IMR-90 (cell line): ENCODE data around the gene CENPX. TPM values are rescaled to one million over a fixed set of nuclear protein-coding genes. Genes with fewer than 3 reads are reported as not detected.

ENCODE experiments used
- ATAC-seq: fragments of 200-7000 bp; cut with Tn5 transposase; 2 replicates; pipeline ENCODE4 v1.9.1; 2020; ENCODE audit warnings: low read depth, mild to moderate bottlenecking, moderate library complexity
- BruUV-seq: library from RNA; stranded (reverse); fragments of 400-500 nt; replicated peaks from 2 replicates; lab custom pipeline; 2021; lab: Mats Ljungman, UMichigan
- CTCF ChIA-PET: fragments of 300-600 bp; formaldehyde crosslinking; extraction: SDS; loops from one replicate; lab custom pipeline; 2021; ENCODE audit warnings: antibody characterized with exemption; lab: Yijun Ruan, JAX
- POLR2A ChIA-PET: fragments of 300-600 bp; sonication (Branson Sonifier 250); formaldehyde crosslinking; loops from one replicate; lab custom pipeline; 2022; ENCODE audit warnings: antibody characterized with exemption; ENCODE audit not compliant: unreplicated experiment; lab: Charles Lee
- DNase-seq: peaks from one replicate; pipeline ENCODE4 v3.0.0; 2013
- H2AFZ ChIP-seq: replicated peaks from 2 replicates; pipeline ENCODE3; 2013; ENCODE audit warnings: low read length, mild to moderate bottlenecking; ENCODE audit not compliant: poor library complexity
- H2AK5ac ChIP-seq: 2 replicates; pipeline ENCODE4 v1.6.1; 2013; ENCODE audit warnings: low read depth, low read length, inconsistent platforms
- H2AK9ac ChIP-seq: replicated peaks from 2 replicates; pipeline ENCODE3; 2013; ENCODE audit warnings: mild to moderate bottlenecking, low read depth, low read length, moderate library complexity; ENCODE audit not compliant: poor library complexity
- H2BK120ac ChIP-seq: 2 replicates; pipeline ENCODE4 v1.6.1; 2013; ENCODE audit warnings: low read depth, low read length, inconsistent platforms
- H2BK15ac ChIP-seq: 3 replicates; pipeline ENCODE4 v1.6.1; 2013; ENCODE audit warnings: low read depth, low read length, inconsistent platforms
- H2BK20ac ChIP-seq: 2 replicates; pipeline ENCODE4 v1.6.1; 2013; ENCODE audit warnings: low read depth, mild to moderate bottlenecking, inconsistent platforms, low read length, moderate library complexity
- H2BK5ac ChIP-seq: 2 replicates; pipeline ENCODE4 v1.6.1; 2013; ENCODE audit warnings: mild to moderate bottlenecking, low read depth, low read length, inconsistent platforms; ENCODE audit not compliant: poor library complexity, severe bottlenecking
- H3K14ac ChIP-seq: replicated peaks from 2 replicates; pipeline ENCODE4 v1.6.1; 2013; ENCODE audit warnings: low read depth, low read length, inconsistent platforms
- H3K18ac ChIP-seq: 2 replicates; pipeline ENCODE4 v1.6.1; 2013; ENCODE audit warnings: low read depth, low read length, control low read depth
- H3K23ac ChIP-seq: 2 replicates; pipeline ENCODE4 v1.6.1; 2013; ENCODE audit warnings: low read depth, low read length, inconsistent platforms
- H3K27ac ChIP-seq: 2 replicates; pipeline ENCODE4 v1.5.1; 2013; ENCODE audit warnings: mild to moderate bottlenecking, control low read depth, low read length; ENCODE audit not compliant: insufficient read depth
- H3K27me3 ChIP-seq: 2 replicates; pipeline ENCODE4 v1.6.1; 2013; ENCODE audit warnings: low read length; ENCODE audit not compliant: control insufficient read depth, insufficient read depth
- H3K36me3 ChIP-seq: 2 replicates; pipeline ENCODE4 v1.6.1; 2013; ENCODE audit warnings: low read length, mixed read lengths; ENCODE audit not compliant: control insufficient read depth, insufficient read depth
- H3K4ac ChIP-seq: 2 replicates; pipeline ENCODE4 v1.6.1; 2013; ENCODE audit warnings: low read depth, low read length, inconsistent platforms
- H3K4me1 ChIP-seq: 2 replicates; pipeline ENCODE4 v1.6.1; 2013; ENCODE audit warnings: low read length, mixed read lengths; ENCODE audit not compliant: control insufficient read depth, insufficient read depth
- H3K4me2 ChIP-seq: 2 replicates; pipeline ENCODE4 v1.6.1; 2013; ENCODE audit warnings: low read depth, mild to moderate bottlenecking, control low read depth, low read length, moderate library complexity
- H3K4me3 ChIP-seq: 2 replicates; pipeline ENCODE4 v1.5.1; 2013; ENCODE audit warnings: low read depth, mild to moderate bottlenecking, control low read depth, low read length, moderate library complexity; ENCODE audit not compliant: insufficient read depth
- H3K56ac ChIP-seq: 2 replicates; pipeline ENCODE4 v1.6.1; 2013; ENCODE audit warnings: low read length, inconsistent platforms; ENCODE audit not compliant: insufficient read depth; ENCODE audit errors: extremely low read depth
- H3K79me1 ChIP-seq, 2 experiments: 2 replicates each; pipeline ENCODE4 v1.6.1; 2013; ENCODE audit warnings: low read length in 2 of 2, inconsistent platforms in 1 of 2, low read depth in 1 of 2
- H3K9ac ChIP-seq: 2 replicates; pipeline ENCODE4 v1.6.1; 2013; ENCODE audit warnings: low read depth, low read length, control low read depth
- H3K9me1 ChIP-seq: 2 replicates; pipeline ENCODE4 v1.6.1; 2013; ENCODE audit warnings: low read length, inconsistent platforms; ENCODE audit not compliant: insufficient read depth
- H3K9me3 ChIP-seq: 2 replicates; pipeline ENCODE4 v1.6.1; 2013; ENCODE audit warnings: low read length; ENCODE audit not compliant: control insufficient read depth, insufficient read depth
- H4K20me1 ChIP-seq: 2 replicates; pipeline ENCODE4 v1.6.1; 2013; ENCODE audit warnings: low read length, inconsistent platforms; ENCODE audit not compliant: insufficient read depth
- H4K5ac ChIP-seq: 2 replicates; pipeline ENCODE4 v1.6.1; 2013; ENCODE audit warnings: mild to moderate bottlenecking, low read depth, low read length, control low read depth
- H4K8ac ChIP-seq, 2 experiments: 2 replicates each; pipeline ENCODE4 v1.6.1; 2013; ENCODE audit warnings: low read depth in 2 of 2, low read length in 2 of 2, control low read depth in 1 of 2, inconsistent platforms in 1 of 2
- H4K91ac ChIP-seq: 2 replicates; pipeline ENCODE4 v1.6.1; 2013; ENCODE audit warnings: low read depth, low read length, inconsistent platforms; ENCODE audit not compliant: insufficient read depth
- BHLHE40 ChIP-seq: fragments of 150-350 bp; IDR thresholded peaks from 2 replicates; pipeline ENCODE4 v1.6.1; 2016; ENCODE audit warnings: mild to moderate bottlenecking, low read depth, low read length
- CEBPB ChIP-seq: IDR thresholded peaks from 2 replicates; pipeline ENCODE4 v1.6.1; 2012; ENCODE audit warnings: low read depth, low read length, improper control_type of control experiment
- FOS ChIP-seq: fragments of 150-350 bp; IDR thresholded peaks from 2 replicates; pipeline ENCODE4 v1.6.1; 2016; ENCODE audit warnings: low read depth, low read length
- MAZ ChIP-seq: IDR thresholded peaks from 2 replicates; pipeline ENCODE4 v1.6.1; 2012; ENCODE audit warnings: low read depth, mild to moderate bottlenecking, low read length, improper control_type of control experiment, moderate library complexity, borderline replicate concordance
- POLR2A ChIP-seq: IDR thresholded peaks from 2 replicates; pipeline ENCODE4 v1.6.1; 2012; ENCODE audit warnings: mild to moderate bottlenecking, low read depth, low read length
- RAD21 ChIP-seq: IDR thresholded peaks from 2 replicates; pipeline ENCODE4 v1.6.1; 2012; ENCODE audit warnings: low read length, improper control_type of control experiment
- RCOR1 ChIP-seq: IDR thresholded peaks from 2 replicates; pipeline ENCODE4 v1.6.1; 2012; ENCODE audit warnings: mild to moderate bottlenecking, low read length, improper control_type of control experiment; ENCODE audit not compliant: insufficient replicate concordance
- RFX5 ChIP-seq: IDR thresholded peaks from 2 replicates; pipeline ENCODE4 v1.8.0; 2012; ENCODE audit warnings: low read depth, mild to moderate bottlenecking, low read length, moderate library complexity
- SMC3 ChIP-seq: fragments of 150-350 bp; IDR thresholded peaks from 2 replicates; pipeline ENCODE4 v1.6.1; 2016; ENCODE audit warnings: low read depth, mild to moderate bottlenecking, antibody characterized with exemption, low read length, moderate library complexity
- WGBS, 2 experiments: methylation state at CpG; one replicate each; pipeline versions ENCODE4 v1.1.5 to v1.1.7; 2013; ENCODE audit warnings: missing lambda C conversion rate in 2 of 2; ENCODE audit not compliant: insufficient read length in 1 of 2; ENCODE audit errors: extremely low coverage in 2 of 2; 5-methylcytosine and 5-hydroxymethylcytosine counted together
- dilution Hi-C: fragments of 300-500 bp; cut with HindIII; formaldehyde crosslinking; loops from one replicate; pipeline ENCODE4 v1.14.3; 2018; ENCODE audit warnings: low sequenced_read_pairs; ENCODE audit not compliant: unreplicated experiment
- in situ Hi-C: fragments of 300-500 bp; cut with MboI; formaldehyde crosslinking; loops from 3 replicates; pipeline ENCODE4 v1.14.3; 2019; ENCODE audit warnings: low sequenced_read_pairs, inconsistent platforms, mixed read lengths
- intact Hi-C: fragments of 100-400 bp; cut with micrococcal nuclease; formaldehyde crosslinking; loops from 2 replicates; pipeline ENCODE4 v1.10.0; 2022
- polyA plus RNA-seq, 3 experiments: library from polyadenylated mRNA; depleted of rRNA; stranded (reverse); fragments of >200 nt; gene quantifications; 2 replicates each; pipeline ENCODE4 v1.2.3, GENCODE V29; 2012; ENCODE audit warnings: low replicate concordance in 1 of 3
- total RNA-seq: library from RNA; depleted of rRNA; stranded (reverse); fragments of >200 nt; gene quantifications from 2 replicates; pipeline ENCODE4 v1.2.3, GENCODE V29; 2012
- TF ChIP-seq, protein P1 (sequence below): fragments of 150-350 bp; IDR thresholded peaks from 2 replicates; pipeline ENCODE4 v1.6.1; 2016; ENCODE audit warnings: low read depth, mild to moderate bottlenecking, low read length, moderate library complexity, borderline replicate concordance
- TF ChIP-seq, protein P2 (sequence below): conservative IDR thresholded peaks from 2 replicates; pipeline ENCODE4 v1.5.1; 2012; ENCODE audit warnings: mild to moderate bottlenecking, low read depth, low read length, improper control_type of control experiment

The CENPX gene
- total and polyA plus RNA-seq, 2 of the 4 experiments (the other 2 are of a cell fraction), result 44.8 to 86.8 TPM

DNA sequence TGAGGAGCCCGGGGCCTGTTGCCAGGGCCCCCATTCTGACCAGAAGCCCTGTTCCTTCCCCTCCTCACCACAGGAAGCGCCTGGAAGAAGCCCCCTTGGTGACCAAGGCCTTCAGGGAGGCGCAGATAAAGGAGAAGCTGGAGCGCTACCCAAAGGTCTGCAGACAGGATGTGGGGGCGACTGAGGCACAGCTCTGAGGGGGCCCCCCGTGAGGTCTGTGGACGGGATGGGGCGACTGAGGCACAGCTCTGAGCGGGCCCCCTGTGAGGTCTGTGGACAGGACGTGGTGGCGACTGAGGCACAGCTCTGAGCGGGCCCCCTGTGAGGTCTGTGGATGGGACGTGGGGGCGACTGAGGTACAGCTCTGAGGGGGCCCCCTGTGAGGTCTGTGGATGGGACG lies 13.3 kb downstream of the CENPX start:
- Histone ChIP-seq H2BK120ac (no peak overlapping the region), H3K27ac (no peak overlapping the region), H4K5ac (no peak overlapping the region), H3K4me2 (no peak overlapping the region), H3K79me1 (peaks cover 5 to 21% of the 10 kb centered on the region in 2 experiments; a peak in 3 of 4 replicates), H3K56ac (no peak overlapping the region), H3K18ac (no peak overlapping the region), H2BK5ac (no peak overlapping the region), H3K4ac (no peak overlapping the region), H3K9me1 (peaks cover 9% of the 10 kb centered on the region), H2BK20ac (no peak overlapping the region), H3K14ac (no peak overlapping the region), H3K36me3 (peaks cover 3% of the 10 kb centered on the region; the same call in 1 of the 2 replicates), H2BK15ac (no peak overlapping the region), H4K20me1 (no peaks in the 10 kb centered on the region; the same call in 1 of the 2 replicates), H3K4me1 (peaks cover 14% of the 10 kb centered on the region), H4K91ac (no peak overlapping the region), H3K9me3 (no peaks in the 10 kb centered on the region), H2AK9ac (no peak overlapping the region), H3K27me3 (no peaks in the 10 kb centered on the region), H4K8ac (no peak overlapping the region), H2AK5ac (no peak overlapping the region), H3K4me3 (no peak overlapping the region), H3K9ac (no peak overlapping the region), H3K23ac (no peak overlapping the region), H2AFZ (no peak overlapping the region)
- WGBS, 2 experiments, result 96% methylated on average over 6 of the region's 15 CpGs; no CpG with 5 or more reads in 1 of the 2 experiments
- ATAC-seq (no peak), DNase-seq (no peak)
- no TSS peak for BruUV-seq
- in situ Hi-C loops, result no loop called here
- CTCF ChIA-PET, result interaction anchor here (0.7 kb wide), 1 partner anchor 459 kb away, joined by 3 read pairs; no protein-coding TSS in a partner anchor
- TF ChIP-seq RCOR1, result no peak
- no peak for TF ChIP-seq BHLHE40
- TF ChIP-seq POLR2A, result no peak
- TF ChIP-seq, protein P1, sequence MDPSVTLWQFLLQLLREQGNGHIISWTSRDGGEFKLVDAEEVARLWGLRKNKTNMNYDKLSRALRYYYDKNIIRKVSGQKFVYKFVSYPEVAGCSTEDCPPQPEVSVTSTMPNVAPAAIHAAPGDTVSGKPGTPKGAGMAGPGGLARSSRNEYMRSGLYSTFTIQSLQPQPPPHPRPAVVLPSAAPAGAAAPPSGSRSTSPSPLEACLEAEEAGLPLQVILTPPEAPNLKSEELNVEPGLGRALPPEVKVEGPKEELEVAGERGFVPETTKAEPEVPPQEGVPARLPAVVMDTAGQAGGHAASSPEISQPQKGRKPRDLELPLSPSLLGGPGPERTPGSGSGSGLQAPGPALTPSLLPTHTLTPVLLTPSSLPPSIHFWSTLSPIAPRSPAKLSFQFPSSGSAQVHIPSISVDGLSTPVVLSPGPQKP, result no peak
- no peak for TF ChIP-seq MAZ
- TF ChIP-seq FOS, result no peak
- no peak for TF ChIP-seq RFX5
- TF ChIP-seq RAD21, result no peak
- TF ChIP-seq SMC3, result no peak
- no peak for TF ChIP-seq CEBPB
- TF ChIP-seq, protein P2, sequence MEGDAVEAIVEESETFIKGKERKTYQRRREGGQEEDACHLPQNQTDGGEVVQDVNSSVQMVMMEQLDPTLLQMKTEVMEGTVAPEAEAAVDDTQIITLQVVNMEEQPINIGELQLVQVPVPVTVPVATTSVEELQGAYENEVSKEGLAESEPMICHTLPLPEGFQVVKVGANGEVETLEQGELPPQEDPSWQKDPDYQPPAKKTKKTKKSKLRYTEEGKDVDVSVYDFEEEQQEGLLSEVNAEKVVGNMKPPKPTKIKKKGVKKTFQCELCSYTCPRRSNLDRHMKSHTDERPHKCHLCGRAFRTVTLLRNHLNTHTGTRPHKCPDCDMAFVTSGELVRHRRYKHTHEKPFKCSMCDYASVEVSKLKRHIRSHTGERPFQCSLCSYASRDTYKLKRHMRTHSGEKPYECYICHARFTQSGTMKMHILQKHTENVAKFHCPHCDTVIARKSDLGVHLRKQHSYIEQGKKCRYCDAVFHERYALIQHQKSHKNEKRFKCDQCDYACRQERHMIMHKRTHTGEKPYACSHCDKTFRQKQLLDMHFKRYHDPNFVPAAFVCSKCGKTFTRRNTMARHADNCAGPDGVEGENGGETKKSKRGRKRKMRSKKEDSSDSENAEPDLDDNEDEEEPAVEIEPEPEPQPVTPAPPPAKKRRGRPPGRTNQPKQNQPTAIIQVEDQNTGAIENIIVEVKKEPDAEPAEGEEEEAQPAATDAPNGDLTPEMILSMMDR, result no peak
- intact Hi-C loops, result no loop called here
- POLR2A ChIA-PET, result no interaction called here
- dilution Hi-C loops, result no loop called here
